HepG2 (cell line): ENCODE data around the gene KCTD4.

Experiments used
- ATF3 ChIP-seq: sonication (generic); formaldehyde crosslinking; IDR thresholded peaks from 2 replicates; pipeline ENCODE4 v1.4.0; 2020; ENCODE audit warnings: missing genetic modification reagents
- CENPT ChIP-seq: sonication (generic); formaldehyde crosslinking; IDR thresholded peaks from 2 replicates; pipeline ENCODE4 v1.8.0; 2022; ENCODE audit warnings: low read depth, mild to moderate bottlenecking, moderate library complexity, missing genetic modification reagents
- CTCF ChIP-seq: sonication (generic); formaldehyde crosslinking; IDR thresholded peaks from 2 replicates; pipeline ENCODE4 v1.5.0; 2020; ENCODE audit warnings: mild to moderate bottlenecking, missing genetic modification reagents, moderate library complexity
- FOXM1 ChIP-seq: sonication (generic); formaldehyde crosslinking; IDR thresholded peaks from 2 replicates; pipeline ENCODE4 v1.5.0; 2020; ENCODE audit warnings: missing genetic modification reagents
- IRX3 ChIP-seq: sonication (generic); formaldehyde crosslinking; IDR thresholded peaks from 2 replicates; pipeline ENCODE4 v1.8.1; 2023; ENCODE audit warnings: mild to moderate bottlenecking, low read depth, missing genetic modification reagents, borderline replicate concordance
- JUN ChIP-seq: sonication (generic); formaldehyde crosslinking; IDR thresholded peaks from 2 replicates; pipeline ENCODE4 v1.4.0; 2020; ENCODE audit warnings: mild to moderate bottlenecking, missing genetic modification reagents
- JUNB ChIP-seq: sonication (generic); formaldehyde crosslinking; IDR thresholded peaks from 2 replicates; pipeline ENCODE4 v1.8.0; 2022; ENCODE audit warnings: missing genetic modification reagents, mild to moderate bottlenecking, borderline replicate concordance
- NFYB ChIP-seq: sonication (generic); formaldehyde crosslinking; IDR thresholded peaks from 2 replicates; pipeline ENCODE4 v1.4.0; 2020; ENCODE audit warnings: missing genetic modification reagents
- TARDBP ChIP-seq: sonication (generic); formaldehyde crosslinking; IDR thresholded peaks from 2 replicates; pipeline ENCODE4 v1.8.0; 2022; ENCODE audit warnings: mild to moderate bottlenecking, missing genetic modification reagents
- TFE3 ChIP-seq: IDR thresholded peaks from 2 replicates; pipeline ENCODE4 v1.6.1; 2016
- ZNF333 ChIP-seq: sonication (generic); formaldehyde crosslinking; IDR thresholded peaks from 2 replicates; pipeline ENCODE4 v1.4.0; 2020; ENCODE audit warnings: mild to moderate bottlenecking, missing genetic modification reagents, borderline replicate concordance
- ZNF704 ChIP-seq: sonication (generic); formaldehyde crosslinking; IDR thresholded peaks from 2 replicates; pipeline ENCODE4 v1.8.1; 2023; ENCODE audit warnings: mild to moderate bottlenecking, inconsistent platforms, moderate library complexity, missing genetic modification reagents, borderline replicate concordance
- ZNF816 ChIP-seq: sonication (generic); formaldehyde crosslinking; IDR thresholded peaks from 2 replicates; pipeline ENCODE4 v1.8.0; 2022; ENCODE audit warnings: missing genetic modification reagents, mild to moderate bottlenecking, borderline replicate concordance
- ZSCAN29 ChIP-seq: sonication (generic); formaldehyde crosslinking; conservative IDR thresholded peaks from 2 replicates; pipeline ENCODE4 v1.4.0; 2020; ENCODE audit warnings: mild to moderate bottlenecking, missing genetic modification reagents

GRCh38 chr13:45222516-45222915, 21.7 kb upstream of the KCTD4 start:
- TF ChIP-seq ZNF816 (CRISPR knock-in tag) (no peak), ZNF333 (no peak), TARDBP (CRISPR knock-in tag) (no peak), TFE3 (CRISPR knock-in tag) (no peak), IRX3 (CRISPR knock-in tag) (no peak), JUN (CRISPR knock-in tag) (no peak), ZSCAN29 (no peak), ZNF704 (CRISPR knock-in tag) (no peak), CTCF (no peak), JUNB (CRISPR knock-in tag) (no peak), FOXM1 (CRISPR knock-in tag) (no peak), CENPT (CRISPR knock-in tag) (no peak), ATF3 (no peak), NFYB (no peak)
